CD4-positive, alpha-beta T cell treated with Interleukin-6 for 4 hours (primary cell): ENCODE measurements around the gene SIN3B.

Experiments
- DNase-seq: peaks from one replicate; pipeline ENCODE4 v3.0.0-alpha.2; 2020; ENCODE audit warnings: mixed read lengths

Gene SIN3B

GRCh38 chr19:16917401-16917800 lies 88.2 kb downstream of the SIN3B start:
- DNase-seq, result no peak

DNA sequence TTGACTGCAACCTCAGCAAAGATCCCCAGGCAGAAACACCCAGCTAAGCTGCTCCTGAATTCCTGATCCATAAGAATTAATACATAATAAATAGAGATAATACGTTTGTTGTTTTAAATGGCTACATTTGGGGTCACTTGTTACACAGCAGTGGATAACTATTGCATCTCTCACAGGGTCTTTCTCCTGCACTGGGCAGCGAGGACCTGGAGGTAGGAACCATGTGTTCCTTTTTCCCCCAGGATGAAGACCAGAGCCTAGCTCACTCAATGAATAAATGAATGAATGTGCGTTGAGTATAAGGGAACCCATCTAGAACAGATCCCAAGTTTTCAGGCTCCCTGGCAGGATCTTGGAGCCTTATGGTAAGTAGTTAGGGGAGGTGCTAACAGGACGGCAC lies 90.3 kb downstream of the SIN3B start:
- DNase-seq, result no peak

DNA sequence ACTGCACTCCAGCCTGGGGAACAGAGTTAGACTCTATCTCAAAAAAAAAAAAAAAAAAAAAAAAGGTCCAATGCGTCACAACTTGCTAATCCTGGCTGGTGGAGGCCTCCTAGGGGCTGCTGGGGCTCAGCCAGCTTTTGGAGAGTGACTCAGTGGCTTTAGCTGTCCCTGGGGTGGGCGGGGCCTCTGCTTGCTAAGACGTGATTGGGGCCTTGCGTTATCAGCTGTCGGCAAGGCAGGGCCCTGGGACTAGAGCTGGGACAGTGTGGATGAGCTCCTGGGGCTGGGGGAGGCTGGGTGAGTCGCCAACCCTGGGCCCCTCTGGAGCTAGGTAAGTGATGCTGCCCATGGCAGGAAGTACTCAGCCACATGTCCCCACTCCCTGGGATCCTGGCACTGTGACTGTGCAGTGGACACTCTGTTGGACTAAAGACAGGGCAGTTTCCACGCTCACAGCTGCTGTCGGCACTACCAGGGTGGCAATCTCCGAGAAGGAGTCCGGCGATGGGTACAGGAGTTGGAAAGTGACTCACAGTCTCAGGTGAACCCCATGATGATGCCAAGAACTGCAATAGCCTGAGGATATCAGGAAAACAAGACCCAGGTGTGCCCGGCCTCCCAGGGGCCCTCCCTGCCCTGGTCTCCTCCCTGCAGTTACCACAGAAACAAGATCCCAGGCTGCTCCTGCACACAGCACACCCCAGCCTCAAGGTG lies 91.8 kb downstream of the SIN3B start:
- no peak for DNase-seq

DNA sequence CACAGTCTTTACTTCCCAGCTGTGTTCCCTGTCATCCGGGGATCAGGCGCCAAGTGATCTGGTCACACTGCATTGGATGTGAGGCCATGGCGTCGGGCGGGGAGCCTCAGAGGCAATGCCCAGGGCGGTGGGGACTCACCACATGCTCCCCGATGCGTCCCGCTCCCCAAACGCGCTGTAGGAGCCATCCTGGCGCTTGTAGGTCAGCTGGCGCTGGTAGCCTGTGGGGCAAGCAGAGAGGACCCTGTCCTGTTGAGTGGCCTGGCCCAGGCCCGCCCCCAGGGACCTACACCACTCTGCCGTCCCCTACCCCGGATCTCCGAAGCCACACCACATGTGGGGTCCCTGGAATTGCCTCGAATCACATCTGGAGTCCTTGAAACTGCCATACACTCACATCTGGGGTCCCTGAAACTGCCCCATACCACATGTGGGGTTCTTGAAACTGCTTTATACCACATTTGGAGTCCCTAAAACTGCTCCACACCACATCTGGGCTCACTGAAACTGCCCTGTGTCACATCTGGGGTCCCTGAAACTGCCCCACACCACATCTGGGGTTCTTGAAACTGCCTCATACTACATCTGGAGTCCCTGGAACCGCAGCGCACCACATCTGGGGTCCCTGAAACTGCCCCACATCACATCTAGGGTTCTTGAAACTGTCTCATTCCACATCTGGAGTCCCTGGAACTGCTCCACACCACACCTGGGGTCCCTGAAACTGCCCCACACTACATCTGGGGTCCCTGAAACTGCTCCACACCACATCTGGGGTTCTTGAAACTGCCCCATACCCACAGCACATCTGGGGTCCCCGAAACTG lies 92.8 kb downstream of the SIN3B start:
- no peak for DNase-seq

GRCh38 chr19:16922592-16922934 lies 93.4 kb downstream of the SIN3B start:
- no peak for DNase-seq

GRCh38 chr19:16922949-16923348 lies 93.8 kb downstream of the SIN3B start:
- no peak for DNase-seq

DNA sequence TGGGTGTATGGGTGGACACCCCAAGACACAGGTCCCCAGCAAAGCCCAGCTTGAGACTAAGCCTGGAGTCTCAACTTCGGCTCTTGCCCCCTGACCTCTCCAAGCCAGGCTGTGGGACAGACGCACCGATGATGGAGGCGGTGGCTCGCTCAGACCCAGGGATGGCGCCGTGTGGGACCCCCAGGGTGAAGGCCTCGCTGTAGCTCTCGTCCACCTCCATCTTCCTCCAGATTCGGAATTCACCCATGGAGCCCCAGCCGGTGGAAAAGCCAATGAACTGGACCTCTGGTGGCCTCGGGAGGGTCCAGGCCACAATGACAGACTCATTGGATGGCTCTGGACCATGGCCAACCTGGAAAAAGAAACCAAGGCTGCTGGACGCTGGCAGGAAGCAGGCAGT lies 98.7 kb downstream of the SIN3B start:
- DNase-seq, result no peak

DNA sequence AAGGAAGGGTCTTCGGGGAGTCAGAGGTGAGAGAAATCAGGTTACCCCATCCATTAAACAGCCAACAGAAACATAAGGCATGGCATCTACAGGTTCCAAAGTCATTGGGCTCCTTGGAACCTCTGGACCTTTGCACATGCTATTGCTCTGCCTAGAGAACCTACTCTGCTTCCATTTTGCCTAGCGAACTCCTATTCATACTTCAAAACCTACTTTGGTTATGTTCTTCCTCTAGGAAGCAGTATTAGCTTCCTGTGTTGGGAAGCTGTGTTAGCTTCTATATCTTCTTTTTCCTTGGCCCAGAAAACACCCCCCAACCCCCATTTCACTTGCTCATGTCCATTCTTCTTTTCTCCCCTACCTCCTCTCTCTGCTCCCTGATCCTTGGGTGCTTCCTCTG lies 99.2 kb downstream of the SIN3B start:
- no peak for DNase-seq

GRCh38 chr19:16928916-16929315 lies 99.7 kb downstream of the SIN3B start:
- DNase-seq, result no peak
